Cardiac fibroblast (primary cell): Measurements from ENCODE around the gene PPP5C.

ENCODE experiments used
- DNase-seq, 2 donors: peaks; one replicate each; pipeline versions ENCODE4 v3.0.0 to v3.0.0-alpha.2; 2010; ENCODE audit warnings: low read depth in 2 of 2
- H3K4me3 ChIP-seq, 2 donors: replicated peaks in 1 of 2; 1 replicate in 1 of 2; 2 replicates in 1 of 2; pipeline ENCODE4 v1.5.1; 2011; ENCODE audit warnings: low read depth in 2 of 2, low read length in 2 of 2, mild to moderate bottlenecking in 2 of 2, moderate library complexity in 1 of 2
- TF ChIP-seq, protein P1 (sequence below): IDR thresholded peaks from one replicate; pipeline ENCODE4 v1.5.1; 2011; ENCODE audit warnings: low read depth, mild to moderate bottlenecking, low read length, inconsistent platforms

The PPP5C gene

DNA sequence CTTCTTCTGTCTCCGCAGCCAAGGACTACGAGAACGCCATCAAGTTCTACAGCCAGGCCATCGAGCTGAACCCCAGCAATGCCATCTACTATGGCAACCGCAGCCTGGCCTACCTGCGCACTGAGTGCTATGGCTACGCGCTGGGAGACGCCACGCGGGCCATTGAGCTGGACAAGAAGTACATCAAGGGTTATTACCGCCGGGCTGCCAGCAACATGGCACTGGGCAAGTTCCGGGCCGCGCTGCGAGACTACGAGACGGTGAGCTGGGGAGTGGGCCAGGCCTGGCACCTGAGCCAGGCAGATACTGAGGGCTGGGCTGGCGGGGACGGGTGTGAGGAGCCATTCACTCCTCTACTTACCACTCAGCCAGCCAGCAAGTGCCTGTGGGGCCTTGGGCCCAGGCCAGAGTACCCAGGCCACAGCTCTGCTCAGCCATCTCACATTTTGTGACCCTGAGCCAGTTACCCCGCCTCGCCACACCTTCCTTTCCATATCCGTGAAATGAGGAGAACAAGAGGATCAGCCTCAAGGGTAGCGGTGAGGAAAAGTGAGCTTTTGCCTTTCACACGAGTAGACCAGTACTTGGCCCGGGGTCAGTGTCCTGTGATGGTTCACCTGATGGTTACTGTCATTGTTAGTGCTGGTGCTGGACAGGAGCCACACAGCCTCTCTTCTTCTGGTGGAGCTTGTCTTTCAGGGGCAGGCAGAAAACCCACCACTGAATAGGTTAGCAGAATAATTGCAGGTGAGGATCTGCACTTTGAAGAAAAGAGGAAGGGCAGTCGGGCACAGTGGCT lies 7.0 kb downstream of the PPP5C start:
- no peak overlapping the region for H3K4me3 ChIP-seq
- no peak for DNase-seq
- TF ChIP-seq, protein P1, sequence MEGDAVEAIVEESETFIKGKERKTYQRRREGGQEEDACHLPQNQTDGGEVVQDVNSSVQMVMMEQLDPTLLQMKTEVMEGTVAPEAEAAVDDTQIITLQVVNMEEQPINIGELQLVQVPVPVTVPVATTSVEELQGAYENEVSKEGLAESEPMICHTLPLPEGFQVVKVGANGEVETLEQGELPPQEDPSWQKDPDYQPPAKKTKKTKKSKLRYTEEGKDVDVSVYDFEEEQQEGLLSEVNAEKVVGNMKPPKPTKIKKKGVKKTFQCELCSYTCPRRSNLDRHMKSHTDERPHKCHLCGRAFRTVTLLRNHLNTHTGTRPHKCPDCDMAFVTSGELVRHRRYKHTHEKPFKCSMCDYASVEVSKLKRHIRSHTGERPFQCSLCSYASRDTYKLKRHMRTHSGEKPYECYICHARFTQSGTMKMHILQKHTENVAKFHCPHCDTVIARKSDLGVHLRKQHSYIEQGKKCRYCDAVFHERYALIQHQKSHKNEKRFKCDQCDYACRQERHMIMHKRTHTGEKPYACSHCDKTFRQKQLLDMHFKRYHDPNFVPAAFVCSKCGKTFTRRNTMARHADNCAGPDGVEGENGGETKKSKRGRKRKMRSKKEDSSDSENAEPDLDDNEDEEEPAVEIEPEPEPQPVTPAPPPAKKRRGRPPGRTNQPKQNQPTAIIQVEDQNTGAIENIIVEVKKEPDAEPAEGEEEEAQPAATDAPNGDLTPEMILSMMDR = no peak

DNA sequence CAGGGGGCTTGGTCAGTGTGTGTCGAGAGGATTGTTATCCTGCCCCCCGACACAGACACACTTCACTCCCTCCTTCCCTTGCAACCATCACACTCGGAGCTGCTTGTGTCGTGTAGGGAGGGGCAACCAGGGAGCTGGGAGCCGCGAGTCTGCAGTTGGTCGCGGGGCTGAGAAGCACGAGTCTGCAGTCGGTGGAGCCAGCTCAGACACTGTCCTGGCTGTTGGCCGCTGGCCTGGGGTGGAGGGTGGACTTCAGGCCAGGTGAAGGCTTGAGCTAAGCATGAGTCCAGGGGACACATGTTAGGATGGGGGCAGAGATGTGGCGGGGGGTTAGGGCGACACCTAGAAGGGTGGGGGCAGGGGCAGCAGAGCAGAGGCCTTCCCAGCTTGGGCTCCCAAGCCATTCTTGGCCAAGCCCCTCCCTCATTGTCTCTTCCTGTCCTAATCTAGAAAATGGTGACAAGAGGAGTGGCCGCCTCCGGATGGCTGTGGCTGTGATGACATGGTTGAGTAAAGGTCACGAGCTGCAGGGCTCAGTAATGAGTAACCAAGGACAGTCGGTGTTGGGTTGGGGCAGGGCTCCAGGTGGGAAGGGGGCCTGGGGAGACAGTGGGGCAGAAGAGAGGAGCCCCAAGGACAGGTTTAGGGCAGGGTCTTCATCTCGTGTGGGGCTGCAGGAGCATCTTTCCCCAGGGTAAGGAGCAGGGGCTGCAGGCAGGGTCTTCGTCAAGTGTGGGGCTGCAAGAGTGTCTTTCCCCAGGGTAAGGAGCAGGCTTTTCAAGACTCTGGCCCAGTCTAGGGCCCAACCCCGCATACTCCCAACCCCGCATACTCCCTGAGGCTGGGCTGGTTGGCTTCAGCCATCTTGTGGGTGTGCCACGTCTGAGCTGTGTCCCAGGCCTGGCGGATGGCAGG lies 8.6 kb downstream of the PPP5C start:
- TF ChIP-seq, protein P1 = no peak
- no peak for DNase-seq
- H3K4me3 ChIP-seq = no peak overlapping the region

DNA sequence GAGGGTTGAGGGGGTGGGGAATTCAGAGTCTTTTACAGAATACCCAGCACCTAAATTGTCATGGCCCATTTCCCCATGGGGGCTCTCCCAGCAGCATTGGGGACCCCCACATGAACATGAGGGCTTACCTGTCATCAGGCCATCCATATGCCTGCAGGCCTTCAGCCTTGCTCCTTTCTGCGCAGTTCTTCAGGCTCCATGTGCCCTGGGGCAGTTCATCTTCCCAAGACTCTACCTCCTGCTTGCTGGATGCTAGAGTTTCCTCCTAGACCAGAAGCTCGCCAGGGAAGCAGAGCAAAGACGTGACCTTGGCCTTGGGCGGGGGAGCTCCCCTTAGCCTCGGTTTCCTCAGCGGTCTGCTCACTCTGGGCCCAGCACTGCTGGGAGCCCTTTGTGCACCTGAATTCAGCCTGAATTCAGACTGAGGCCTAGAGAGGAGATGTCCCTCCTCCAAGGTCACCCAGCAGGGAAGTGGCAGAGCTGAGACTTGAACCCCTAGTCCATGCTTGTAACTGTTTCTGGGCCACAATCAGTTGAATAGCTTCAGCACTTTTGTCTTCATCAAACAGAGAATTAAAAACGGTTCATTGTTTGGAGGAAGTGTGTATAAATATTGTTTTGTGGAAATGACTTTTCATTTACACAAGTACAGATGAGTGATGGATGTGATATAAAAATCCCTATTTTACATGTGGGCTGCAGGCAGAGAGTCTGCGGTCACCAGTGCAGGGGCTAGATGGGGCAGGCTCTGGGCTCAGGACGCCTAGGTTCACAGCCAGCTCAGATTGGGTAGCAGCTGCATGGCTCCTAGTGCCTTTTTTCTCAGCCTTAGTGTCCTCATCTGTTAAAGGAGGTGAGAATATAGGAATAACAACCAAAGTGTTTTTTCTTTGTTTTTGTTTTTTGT lies 9.5 kb downstream of the PPP5C start:
- no peak for DNase-seq
- TF ChIP-seq, protein P1 = no peak
- H3K4me3 ChIP-seq = no peak overlapping the region

DNA sequence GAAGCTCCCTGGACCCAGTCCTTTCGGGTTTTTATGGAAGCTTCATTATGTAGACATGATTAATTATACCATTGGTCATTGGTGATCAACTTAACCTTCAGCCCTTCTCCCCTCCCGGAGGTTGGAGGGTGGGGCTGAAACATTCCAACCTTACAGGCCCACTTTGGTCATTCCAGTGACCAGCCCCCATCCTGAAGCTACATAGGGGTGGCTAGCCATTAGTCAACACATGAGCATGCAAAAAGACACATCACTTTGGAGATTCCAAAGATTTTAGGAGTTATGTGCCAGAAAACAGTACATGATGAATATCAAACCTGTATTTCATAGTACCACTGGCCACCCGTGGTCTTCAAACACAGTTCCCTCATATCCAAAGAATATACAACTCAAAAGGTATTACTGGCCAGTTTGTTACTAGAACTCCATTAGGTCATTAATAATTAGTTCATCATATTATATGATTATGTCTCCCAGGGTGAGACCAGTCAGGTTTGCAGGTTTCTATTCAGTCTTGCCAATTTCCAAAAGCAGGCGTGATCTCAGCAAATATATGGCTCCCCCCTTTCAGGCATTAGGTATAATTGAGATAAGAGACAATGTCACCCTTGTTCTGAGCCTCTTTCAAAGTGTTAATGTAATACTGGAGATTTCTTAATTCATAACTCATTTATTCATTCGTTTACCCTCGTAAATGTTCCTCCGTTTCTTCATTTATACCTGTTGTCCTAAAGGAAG lies 11.1 kb downstream of the PPP5C start:
- TF ChIP-seq, protein P1 = no peak
- peak in 1 of 2 donors; percentile 76 for DNase-seq

DNA sequence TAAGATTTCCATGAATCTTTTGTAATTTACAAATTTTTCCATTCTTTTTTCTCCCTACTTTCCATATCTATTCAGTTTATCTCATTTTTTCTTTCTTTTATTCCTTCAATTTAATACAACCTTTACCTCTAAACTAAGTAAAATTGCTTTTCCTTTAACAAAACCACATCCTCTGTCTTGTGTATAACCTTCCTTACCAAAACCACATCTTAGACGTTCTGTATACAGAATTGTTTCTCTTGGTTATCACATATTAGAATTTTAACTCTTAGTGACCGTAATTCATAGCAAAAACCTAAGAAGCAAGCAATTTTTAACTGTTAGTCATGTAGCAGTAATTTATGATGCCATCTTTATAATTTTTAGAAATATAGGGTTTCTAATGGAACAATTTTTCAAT lies 15.0 kb downstream of the PPP5C start:
- TF ChIP-seq, protein P1 = no peak
- DNase-seq = no peak
- no peak overlapping the region for H3K4me3 ChIP-seq

More for the DNA sequence above, 11.1 kb downstream of the PPP5C start:
- no peak overlapping the region for H3K4me3 ChIP-seq
